GM18867 (cell line): ENCODE data around the gene MIF.
"Not testable (repeated sequence)": the region's sequence is repeated elsewhere in the genome, so short reads cannot be mapped to it uniquely, and the experiment has no call there.

Experiments
- ATAC-seq: cut with Tn5 transposase; IDR thresholded peaks from one replicate; pipeline ENCODE4 v1.9.1; 2021; ENCODE audit warnings: mild to moderate bottlenecking, moderate library complexity; ENCODE audit not compliant: unreplicated experiment

Gene MIF

GRCh38 chr22:23938328-23939016 lies 44.3 kb downstream of the MIF start:
- no peak for ATAC-seq

DNA sequence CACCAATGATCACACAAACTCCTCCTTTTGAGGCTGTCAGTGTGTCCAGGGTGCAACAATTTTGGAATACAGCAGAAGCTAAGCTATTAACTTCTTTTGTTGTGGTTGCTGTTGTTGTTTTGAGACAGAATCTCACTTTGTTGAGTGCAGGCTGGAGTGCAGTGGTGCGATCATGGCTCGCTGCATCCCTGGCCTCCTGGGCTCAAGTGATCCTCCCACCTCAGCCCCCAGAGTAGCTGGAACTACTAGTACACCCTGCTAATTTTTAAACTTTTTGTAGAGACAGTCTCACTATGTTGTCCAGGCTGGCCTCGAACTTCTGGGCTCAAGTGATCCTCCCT lies 44.8 kb downstream of the MIF start:
- ATAC-seq, result no peak

DNA sequence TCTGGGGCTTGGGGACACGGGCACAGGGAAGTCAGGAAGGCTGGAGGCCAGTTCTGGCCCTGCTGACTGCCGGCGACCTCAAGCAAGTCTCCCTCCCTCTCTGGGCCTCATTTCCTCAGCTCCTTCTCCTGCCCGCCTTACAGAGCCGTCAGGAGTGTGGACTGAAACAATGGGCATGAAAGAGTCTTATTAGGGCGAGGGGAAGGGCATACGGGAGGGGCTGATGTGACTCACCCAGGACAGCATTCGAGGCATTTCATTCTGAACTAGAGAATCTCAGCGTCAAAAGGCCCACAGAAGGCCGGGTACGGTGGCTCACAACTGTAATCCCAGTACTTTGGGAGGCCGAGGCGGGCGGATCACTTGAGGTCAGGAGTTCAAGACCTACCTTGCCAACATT lies 46.0 kb downstream of the MIF start:
- not testable (repeated sequence) for ATAC-seq
